Left hindlimb (tissue), 1 donor: ENCODE results near the gene ELFN1.
"Not testable (repeated sequence)": the region's sequence is repeated elsewhere in the genome, so short reads cannot be mapped to it uniquely, and the experiment has no call there.

Experiments used
- DNase-seq: peaks from one replicate; pipeline ENCODE4 v3.0.0-alpha.2; 2018

ELFN1 gene

DNA sequence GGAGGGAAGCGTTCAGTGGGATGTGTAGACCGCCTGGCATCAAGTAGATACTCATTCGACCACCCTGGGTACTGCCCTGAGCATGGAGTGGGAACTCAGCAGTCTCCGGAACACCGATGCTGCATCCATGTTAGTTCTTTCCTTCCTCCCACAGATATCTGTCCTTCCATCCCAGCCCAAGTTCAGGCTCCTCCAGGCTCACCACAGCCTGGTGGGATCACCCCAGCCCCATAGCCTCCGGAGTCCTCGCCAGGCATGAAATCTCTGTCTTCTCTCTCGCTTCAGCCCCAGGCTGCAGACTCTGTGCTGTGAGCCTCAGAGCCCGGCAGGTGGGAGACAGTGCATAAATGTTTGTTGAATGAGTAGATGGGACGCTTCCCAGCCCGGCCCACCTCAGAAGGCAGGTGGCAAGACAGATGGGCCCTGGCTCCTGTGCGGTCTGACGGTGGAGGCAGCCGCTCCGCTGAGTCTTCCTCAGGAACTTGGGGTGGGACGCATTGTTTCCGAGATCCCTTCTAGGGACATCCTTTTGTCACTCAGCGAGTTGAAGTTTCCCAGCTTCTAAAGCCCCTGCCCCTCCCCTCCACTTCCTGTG is 42.9 kb downstream of the ELFN1 start:
- DNase-seq, result peak; percentile 15

DNA sequence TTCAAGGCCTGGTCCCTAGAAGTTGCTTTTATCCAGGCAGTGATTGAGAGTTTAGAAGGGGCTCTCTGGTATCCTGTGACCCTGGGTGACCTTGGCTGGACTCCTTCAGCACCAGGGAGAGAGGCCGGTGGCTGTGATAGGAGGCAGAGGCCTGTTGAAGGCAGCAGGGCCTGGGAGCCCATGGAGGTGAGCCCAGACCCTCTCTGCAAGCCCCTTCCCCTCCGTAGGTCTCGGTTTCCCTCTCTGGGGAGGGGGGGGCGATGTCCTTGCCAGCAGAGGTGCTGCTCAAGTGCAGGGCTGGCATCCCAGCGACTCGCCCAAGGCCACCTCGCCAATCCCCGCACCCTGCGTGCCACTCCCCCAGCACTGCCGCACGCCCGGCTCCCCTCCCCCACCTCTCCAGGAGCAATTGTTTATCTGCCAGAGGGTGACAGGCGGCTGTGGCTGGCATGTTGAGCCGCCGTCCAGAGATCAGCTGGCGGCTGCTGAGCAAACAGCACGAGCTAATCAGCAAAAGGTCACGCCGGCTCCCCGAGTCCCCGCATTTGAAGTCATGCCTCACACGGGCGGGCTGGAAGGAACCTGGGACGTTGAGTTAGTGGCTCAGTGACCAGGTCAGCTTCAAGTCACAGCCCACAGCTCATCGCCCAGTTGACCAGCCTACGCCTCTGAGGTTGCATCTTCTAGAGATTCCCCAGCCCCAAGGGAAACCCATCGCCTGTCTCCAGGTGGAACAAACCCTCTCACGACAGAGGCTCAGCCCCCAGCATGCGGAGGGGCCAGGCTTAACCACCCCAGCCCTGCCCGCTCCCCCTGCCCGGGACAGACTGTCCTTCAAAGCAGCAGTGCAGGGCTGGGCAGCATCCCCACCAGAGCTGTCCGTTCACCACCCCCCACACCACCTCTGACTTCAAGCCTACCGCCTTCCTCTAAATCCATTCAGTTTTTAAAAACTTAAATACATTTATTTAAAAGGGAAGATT is 43.7 kb downstream of the ELFN1 start:
- peak; percentile 23 for DNase-seq

DNA sequence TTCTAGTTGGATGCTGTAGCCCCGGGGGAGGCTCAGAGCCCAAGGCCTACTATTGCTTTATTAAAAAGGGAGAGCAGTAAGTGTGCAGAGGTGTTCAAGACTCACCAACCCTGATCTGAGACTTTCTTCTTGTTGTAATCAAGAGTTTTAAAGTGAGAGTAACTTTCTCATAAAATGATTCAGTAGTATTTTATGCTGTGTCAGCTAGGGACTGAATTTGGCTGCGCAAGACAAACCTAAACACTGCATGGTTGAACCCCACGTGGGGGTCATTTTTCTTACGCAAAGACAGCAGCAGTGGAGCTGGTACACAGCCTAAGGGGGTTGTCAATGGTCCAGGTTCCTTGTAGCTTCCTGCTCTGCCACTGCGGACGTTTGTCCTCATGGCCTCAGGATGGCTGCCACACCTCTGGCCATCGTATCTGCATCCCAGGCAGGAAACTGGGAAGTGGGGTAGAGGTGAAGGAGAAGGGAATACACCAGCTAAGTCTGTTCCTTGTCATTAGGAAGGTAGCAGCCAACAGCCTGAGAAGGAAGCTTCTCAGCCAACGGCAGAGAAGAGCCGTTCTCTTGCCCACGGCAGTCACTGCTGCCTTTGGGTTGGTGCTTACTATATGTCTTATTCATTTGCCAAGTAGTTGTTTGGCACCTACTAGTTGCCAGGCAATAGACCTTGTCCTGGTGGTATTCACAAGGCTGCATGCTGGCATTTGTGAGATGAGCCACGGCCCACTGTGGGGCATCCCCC is 44.7 kb downstream of the ELFN1 start:
- no peak for DNase-seq

DNA sequence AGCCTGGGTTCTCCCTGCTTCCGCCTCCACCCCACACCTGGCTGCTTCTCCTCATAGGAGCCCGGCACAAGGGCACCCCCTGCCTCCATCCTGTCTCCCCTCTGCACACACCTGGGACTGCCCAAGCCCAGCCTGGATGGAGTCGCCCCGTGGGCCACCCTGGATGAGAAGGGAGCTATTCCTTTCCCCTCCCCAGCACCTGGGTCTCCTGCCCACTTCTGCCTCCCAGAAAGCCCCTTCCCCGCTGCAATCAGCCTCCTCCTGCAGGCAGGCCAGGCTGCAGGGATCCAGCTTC is 45.2 kb downstream of the ELFN1 start:
- no peak for DNase-seq

DNA sequence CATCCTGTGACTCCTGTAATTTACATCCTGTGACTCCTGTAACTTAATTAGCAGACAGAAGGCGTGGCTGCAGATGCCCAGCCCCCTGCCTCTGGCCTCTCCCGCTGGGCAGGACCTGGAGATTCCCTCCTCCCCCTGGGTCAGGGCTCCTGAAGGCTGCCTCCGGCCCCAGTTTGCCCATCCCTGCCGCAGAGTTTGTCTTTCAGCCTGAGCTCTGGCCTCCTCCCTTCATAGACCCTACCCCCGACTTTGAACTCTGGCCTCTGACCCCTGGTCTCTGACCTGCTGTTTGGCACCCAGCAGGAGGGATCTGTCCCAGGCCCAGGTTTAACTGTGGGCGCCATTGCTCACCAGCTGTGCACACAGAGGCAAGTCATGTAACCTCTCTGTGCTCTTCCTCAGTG is 45.6 kb downstream of the ELFN1 start:
- no peak for DNase-seq

DNA sequence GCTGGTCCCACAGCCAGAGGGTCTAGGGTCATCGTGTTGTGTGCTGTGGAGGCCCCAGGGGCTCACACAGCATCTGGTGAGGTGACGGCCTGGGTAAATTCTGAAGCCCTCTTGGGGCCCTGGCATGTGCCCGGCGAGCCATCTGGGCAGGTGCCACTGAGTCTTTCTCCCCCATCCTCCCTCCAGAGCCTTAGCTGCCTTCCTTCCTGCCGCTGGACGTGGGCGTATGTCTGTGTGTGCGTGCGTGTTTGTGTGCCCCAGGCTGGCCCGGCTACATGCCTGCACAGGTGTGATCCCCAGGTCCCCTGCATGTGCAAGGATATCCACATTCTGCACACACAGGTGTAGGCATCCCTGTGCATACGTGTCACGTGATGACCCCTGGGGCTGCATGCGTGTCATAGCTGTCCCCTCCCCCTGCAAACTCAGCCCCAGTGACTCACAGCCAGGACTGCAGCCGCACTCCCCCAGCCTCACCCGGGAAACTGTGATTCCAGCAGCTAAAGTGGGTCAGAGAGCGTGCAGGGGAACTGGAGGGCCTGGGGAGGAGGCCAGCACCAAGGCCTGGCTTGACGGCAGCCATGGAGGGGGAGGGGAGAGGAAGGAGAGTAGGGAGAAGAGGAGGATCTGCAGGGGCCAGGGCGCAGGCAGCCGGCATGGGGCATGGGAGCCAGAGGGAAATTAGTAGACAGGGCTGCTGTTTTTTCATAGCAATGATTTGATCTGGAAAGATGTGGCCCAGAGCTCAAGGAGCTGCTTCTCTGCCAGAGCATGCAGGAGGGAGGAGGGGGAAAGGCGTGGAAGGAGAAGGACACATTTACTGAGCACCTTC is 46.4 kb downstream of the ELFN1 start:
- DNase-seq, result no peak

DNA sequence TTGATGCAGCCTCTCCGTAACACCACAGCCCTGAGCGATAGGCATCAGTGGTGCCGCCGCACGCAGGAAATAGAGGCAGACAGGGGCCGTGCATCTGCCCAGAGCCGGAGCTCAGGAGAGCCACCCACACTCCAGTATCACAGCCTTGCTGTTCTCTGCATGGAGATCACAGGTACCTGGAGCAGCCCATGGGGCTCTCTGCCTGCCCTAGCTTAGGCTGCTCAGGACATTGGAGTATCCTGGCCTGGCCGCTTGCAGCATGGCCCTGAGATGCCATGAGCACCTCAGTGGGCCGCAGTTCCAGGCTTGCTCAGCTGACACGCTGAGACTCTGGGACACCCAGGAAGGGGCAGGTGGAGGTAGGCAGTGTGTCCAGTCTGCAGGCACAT is 47.0 kb downstream of the ELFN1 start:
- no peak for DNase-seq

DNA sequence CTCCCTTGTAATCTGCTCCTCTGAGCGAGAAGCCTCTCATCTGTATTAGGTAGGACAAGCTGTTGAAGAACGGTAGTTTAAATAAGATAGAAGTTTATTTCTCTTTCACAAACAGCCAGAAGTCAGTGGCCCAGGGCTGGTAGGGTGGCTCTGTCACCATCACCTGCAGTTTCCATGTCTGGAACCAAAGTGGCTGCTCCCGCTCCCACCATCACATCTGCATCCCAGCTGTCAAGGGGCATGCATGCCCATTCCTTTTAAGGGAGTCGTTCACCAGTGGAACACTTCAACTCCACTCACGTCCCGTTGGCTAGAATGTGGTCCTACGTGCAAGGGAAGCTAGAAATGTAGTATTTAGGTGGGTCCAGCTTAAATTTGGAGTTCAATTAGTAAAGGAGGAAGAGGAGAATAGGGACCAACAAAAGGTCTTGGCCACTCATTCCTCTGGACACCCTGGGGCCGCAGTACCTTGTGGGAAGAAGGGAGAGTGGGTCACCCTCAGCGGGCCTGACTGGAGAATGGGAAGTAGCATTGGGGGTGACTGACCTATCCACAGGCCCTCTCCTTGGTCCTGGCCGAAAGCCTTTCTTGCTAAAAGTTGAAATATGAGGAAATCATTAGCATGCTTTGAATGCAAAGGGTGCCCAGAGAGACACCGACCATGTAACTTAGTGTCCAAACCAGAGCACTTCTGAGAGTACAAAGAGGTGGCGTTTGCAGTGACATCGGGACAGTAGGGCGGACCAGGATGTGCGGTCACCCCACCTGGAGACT is 48.0 kb downstream of the ELFN1 start:
- DNase-seq, result no peak

DNA sequence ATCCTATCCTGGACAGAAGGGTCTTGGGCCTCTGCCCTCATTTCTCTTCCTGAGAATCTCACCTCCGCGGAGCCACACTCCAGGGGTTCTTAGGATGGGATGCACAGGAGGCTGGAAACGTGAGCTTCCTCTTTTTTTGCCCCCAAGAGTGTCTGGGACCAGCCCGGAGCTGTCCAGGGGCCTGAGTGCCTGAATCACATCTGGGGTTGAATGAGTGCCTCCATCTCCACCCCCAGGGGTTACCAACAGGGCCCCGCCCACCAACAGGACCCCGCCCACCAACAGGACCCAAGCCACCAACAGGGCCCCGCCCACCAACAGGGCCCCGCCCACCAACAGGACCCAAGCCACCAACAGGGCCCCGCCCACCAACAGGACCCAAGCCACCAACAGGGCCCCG is 48.8 kb downstream of the ELFN1 start:
- not testable (repeated sequence) for DNase-seq

DNA sequence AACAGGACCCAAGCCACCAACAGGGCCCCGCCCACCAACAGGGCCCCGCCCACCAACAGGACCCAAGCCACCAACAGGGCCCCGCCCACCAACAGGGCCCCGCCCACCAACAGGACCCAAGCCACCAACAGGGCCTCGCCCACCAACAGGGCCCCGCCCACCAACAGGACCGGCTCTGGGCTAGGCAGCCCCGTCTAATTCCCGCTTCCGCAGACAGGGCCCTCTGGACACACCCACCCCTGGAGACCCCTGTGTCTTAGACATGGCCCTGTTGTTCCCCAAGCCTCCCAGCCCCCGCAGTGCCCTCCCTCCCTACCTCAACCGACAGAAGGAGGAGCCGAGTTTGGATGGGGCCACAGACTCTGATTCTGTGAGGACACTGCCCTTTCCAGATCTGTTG is 49.2 kb downstream of the ELFN1 start:
- not testable (repeated sequence) for DNase-seq

DNA sequence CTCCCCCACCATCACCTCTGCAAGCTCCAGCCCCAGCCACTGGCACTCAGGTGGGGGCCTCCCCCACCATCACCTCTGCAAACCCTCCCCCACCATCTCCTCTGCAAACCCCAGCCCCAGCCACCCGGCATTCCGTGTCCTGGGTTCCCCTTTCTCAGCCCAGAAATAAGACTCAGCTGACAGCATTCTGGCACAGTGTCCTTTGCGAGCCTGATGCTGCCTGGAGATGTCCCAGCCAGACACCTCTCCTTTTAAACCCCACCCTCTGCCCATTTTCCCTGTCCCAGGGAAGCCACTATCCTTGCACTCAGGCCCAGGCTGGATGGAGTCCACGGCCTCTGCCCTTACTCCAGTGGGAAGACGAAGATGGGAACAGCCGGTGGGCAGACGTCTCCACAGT is 49.8 kb downstream of the ELFN1 start:
- DNase-seq, result no peak

DNA sequence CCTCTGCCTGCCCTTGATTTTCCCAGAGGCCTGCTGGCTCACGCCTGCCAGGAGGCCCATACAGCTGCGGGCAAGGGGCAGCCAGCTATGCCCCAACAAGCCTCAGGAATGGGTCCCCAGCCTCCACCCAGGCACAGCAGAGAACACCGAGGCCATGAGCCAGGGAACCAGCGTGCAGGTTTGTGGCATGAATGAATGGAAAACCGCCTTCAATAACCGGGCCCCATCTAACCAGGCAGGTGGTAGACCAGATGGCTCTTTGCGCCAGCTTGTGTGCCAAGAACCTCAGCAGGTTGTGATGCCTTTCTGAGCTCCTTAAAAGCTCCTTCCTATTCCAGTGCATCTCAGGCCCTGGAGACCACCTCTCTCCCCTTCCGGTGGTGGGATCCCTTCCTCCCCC is 50.2 kb downstream of the ELFN1 start:
- DNase-seq, result no peak

DNA sequence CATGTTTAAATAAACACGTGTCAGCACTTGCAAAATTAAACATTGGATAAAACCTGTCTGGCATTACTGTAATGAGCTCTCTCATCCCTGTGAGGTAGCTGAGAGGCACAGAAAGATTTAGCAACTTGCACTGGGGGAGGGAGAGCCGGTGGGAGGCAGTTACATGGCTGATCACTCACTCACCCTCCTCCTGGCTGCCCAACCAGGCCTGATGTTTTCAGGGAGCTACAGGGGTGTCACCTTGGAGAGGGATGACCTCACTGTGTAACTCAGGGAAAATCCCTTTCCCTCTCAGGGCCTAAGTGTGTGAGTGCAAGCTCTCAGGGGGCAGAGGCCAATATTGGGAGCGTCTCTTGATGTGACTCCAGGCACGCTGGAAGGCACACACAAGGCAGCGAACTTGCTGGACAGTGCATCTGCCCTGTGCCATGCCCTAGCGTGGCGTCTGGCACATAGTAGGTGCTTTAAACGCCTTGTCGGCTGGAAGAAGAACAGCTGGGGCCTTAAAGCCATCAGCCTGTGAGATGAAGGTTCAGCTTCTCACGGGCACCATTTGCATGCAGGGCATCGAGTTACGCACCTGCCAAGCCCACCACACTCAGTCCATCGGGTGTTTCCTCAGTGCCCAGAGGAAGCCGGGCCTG is 51.1 kb downstream of the ELFN1 start:
- DNase-seq, result no peak

DNA sequence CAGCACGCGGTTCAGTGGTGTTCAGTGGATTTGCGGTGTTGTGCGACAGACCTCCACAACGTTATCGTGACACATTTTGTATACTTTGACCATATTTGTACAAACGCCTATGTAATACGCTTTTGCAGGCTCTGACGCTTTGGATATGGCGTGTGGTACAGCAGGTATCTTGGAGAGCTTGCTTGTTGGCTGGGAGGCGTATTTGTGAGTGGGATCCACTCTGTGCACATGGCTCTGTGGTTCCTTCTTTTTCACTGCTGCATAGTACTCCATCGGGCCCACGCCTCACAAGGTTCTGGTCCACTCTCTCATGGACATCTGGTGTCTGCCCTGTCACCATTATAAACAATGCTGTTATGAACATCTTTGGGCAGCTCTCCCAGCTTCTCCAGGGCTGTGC is 53.2 kb downstream of the ELFN1 start:
- DNase-seq, result no peak

DNA sequence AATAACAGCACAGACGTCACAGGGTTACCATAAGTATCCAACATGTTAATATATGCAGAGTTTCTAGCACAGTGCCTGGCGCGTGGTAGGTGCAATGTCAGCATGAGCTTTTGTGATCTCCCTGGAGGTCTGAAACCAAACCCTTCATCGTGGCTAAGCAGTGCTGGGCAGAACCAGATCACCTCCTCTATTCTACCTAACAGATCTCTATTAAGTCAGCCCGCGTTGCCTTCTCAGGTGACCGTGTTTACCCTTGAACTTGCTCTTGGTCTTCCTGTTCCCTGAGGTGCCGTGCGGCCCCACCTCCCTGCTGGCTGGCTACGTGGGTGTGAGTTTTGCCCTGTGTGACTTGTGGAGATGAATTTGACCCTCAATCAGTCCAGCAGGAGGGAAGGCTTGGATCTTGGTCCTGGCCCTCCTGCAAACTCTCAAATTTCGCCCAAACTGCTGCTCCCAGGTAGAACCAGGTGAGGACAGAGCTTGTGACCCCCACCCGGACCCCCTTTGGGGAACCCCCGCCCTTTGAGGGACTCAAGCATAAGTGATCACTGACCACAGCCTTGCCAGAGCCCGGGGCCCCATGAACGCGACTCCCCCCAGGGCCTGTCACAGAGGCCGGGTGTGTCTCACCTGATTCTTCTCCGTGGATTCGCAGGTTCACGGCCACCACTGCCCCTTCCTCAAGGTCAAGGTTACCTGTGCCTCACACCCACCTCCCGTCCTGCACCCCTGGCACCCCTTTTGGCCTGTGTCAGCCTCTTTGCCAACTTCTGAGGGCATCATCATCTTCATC is 54.2 kb downstream of the ELFN1 start:
- DNase-seq, result no peak

DNA sequence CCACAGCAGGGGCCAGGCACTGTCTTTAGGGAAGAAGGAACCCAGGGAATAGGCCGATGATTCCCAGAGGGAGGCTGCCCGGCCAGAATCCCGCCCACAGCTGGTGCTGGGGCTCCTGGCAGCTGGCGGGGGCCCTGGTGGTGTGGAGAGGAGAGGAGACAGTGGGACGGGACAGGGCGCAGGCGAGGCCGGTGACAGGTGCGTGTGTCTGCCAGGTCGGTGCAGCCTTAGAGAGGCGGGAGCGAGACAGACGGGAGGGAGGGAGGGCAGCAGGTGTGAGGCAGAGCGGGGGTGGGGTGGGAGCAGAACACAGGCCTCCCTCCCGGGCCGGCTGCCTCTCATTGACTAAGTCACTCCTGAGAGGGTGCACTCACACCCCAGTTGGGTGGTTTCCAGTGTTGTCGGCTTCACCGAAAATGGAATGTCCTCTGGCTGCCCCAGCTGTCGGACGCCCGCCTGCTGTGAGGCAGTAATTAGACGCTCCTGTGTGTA is 55.2 kb downstream of the ELFN1 start:
- DNase-seq, result peak; percentile 82

DNA sequence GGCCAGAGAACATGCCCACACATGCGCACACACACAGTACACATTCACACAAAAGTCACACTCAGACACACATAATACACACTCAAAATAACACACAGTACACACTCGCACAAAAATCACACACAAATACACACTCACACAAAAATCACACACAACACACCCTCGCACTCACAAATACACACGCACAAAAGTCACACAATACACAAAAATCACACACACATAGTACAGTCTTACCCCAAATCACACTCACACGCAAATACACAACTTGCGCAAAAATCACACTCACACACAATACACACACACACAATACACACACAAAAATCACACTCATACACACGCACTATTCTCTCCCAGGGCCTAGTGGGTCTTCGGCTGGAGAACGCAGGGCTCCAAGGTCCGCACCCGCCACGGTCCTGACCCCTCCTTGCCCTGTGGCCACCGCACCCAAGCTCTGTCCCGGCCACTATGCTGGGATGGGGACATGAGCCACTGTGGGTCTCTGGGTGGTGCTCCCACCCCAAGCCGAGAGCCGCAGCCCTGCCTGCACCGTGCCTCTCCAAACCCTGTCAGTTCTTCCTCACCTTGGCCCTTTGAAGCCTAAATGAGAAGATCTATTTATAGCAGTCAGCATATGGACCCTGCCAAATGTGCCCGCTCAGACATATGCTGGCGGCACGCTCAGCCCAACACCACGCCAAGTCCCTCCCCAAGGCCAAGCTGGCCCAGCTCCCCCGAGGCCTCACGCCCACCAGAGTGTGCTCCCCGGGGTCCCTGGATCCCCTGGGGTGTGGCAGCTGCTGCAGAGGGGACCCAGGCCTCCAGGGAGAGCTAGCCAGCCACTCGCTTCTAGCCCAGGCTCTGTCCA is 55.9 kb downstream of the ELFN1 start:
- DNase-seq, result no peak

DNA sequence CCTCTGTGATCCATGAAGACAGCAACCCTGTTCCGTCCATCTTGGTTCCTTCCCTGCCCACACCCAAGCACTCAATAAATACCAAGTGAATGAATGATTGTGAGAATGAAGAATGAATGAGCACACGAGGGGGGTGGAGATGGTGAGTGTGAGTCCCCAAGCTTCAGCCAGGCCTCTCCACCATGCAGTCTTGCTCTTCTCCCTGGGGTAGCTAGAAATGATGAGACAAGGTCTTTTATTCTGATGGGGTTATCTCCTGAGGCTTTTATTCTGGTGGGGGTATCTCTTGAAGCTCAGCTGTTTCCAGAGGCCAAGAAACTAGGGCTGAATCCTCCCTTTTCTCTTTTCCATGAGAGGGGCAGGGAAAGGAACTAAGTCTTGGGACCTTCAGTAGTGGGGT is 57.0 kb downstream of the ELFN1 start:
- no peak for DNase-seq

DNA sequence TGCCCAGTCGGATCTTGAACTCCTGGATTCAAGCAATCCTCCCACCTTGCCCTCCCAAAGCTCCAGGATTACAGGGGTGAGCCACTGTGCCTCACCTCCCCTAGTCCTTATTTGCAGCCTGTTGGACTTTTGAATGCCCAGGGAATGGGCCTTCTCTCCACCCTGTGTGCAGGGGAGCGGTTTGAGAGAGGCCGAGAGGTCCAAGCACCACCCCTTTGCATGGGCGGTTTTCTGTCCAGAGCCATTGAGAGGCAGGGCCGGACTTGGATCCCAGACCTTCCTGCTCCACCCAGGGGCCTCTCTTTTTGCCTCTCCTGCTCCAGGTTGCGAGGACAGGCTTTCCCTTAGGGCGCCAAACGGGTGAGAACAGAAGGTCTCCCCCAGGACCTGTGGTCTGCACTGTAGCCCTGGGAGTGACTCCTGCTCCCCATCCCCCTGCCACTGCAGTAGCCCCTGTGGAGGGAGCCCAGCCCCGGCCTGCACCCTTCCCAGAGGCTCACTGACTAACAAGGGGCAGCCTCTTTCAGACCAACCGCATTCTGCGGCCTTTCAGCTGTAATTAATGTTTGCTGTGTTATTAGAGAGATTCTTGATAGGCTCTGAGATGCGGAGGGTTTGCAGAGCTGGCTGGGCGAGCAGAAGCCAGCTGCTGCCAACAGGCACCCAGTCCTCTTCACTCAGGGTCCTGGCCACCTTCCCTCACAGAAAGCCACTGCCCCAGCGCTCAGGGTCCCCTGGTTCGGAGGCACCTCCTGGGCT is 57.9 kb downstream of the ELFN1 start:
- no peak for DNase-seq
